Left ventricle myocardium inferior (tissue), 1 donor: Measurements from ENCODE around the gene PARK7. TPM values are rescaled to one million over a fixed set of nuclear protein-coding genes. Genes with fewer than 3 reads are reported as not detected.
A peak's percentile ranks its signal among the peaks of the same experiment; 100 is the strongest.

Source experiments
- DNase-seq: peaks from one replicate; pipeline ENCODE4 v3.0.0-alpha.2; 2020
- H3K27ac ChIP-seq: fragments of 200-600 bp; replicated peaks from 2 replicates; pipeline ENCODE4 v1.8.0; 2021
- H3K27me3 ChIP-seq: fragments of 200-600 bp; 2 replicates; pipeline ENCODE4 v1.8.0; 2021; ENCODE audit warnings: low read depth
- H3K36me3 ChIP-seq: fragments of 200-600 bp; 2 replicates; pipeline ENCODE4 v1.8.0; 2021
- H3K4me1 ChIP-seq: fragments of 200-600 bp; 2 replicates; pipeline ENCODE4 v1.8.0; 2021
- H3K4me3 ChIP-seq: fragments of 200-600 bp; 2 replicates; pipeline ENCODE4 v1.8.0; 2021; ENCODE audit warnings: mild to moderate bottlenecking, moderate library complexity
- H3K9me3 ChIP-seq: fragments of 200-600 bp; replicated peaks from 2 replicates; pipeline ENCODE4 v1.8.0; 2021
- CTCF ChIP-seq: fragments of 200-600 bp; IDR thresholded peaks from 2 replicates; pipeline ENCODE4 v1.8.0; 2021; ENCODE audit warnings: antibody characterized with exemption, mild to moderate bottlenecking, borderline replicate concordance
- intact Hi-C: fragments of 100-400 bp; cut with micrococcal nuclease; formaldehyde crosslinking; loops from one replicate; pipeline ENCODE4 v1.11.0; 2022
- total RNA-seq: library from RNA; stranded (reverse); fragmentation: NEBNext Ultra II Directional; extraction: Animal tissue kit (Norgen Biotek cat#: 25700); gene quantifications from one replicate; pipeline ENCODE4 v1.2.1, GENCODE V29; 2021
- donor health status: DM: no; HTN: yes; CAD: no; lungs with severe emphysema.

PARK7 gene
- total RNA-seq, 1 donor from 2014 or later = 329 TPM

- H3K27me3 ChIP-seq = no peaks in the 10 kb centered on the region
- DNase-seq = no peak
- no peaks in the 10 kb centered on the region for H3K36me3 ChIP-seq
- H3K27ac ChIP-seq = peak overlapping the region; percentile 96
- intact Hi-C loops = no loop called here
- H3K4me1 ChIP-seq = peaks cover 52% of the 10 kb centered on the region
- H3K9me3 ChIP-seq = no peaks in the 10 kb centered on the region
- TF ChIP-seq CTCF = no peak
- no peak overlapping the region for H3K4me3 ChIP-seq
Observed at GRCh38 chr1:8028571-8028910, 67.0 kb downstream of the PARK7 start.

GRCh38 chr1:8031176-8031785 lies 69.8 kb downstream of the PARK7 start:
- peak; percentile 83 for TF ChIP-seq CTCF

GRCh38 chr1:8032366-8032910 lies 70.9 kb downstream of the PARK7 start:
- intact Hi-C loops = loop anchor here (10.0 kb wide), 1 partner anchor 192 kb away; no protein-coding TSS in a partner anchor

More at GRCh38 chr1:8031176-8031785, 69.8 kb downstream of the PARK7 start:
- peaks cover 27% of the 10 kb centered on the region for H3K4me1 ChIP-seq
- intact Hi-C loops = loop anchor here (2.0 to 10.0 kb wide), 2 partner anchors 194 to 284 kb away; no protein-coding TSS in a partner anchor
- no peak overlapping the region for H3K4me3 ChIP-seq
- H3K36me3 ChIP-seq = no peaks in the 10 kb centered on the region
- no peaks in the 10 kb centered on the region for H3K9me3 ChIP-seq
- no peak for DNase-seq
- no peak overlapping the region for H3K27ac ChIP-seq
- no peaks in the 10 kb centered on the region for H3K27me3 ChIP-seq

GRCh38 chr1:8033322-8033721 lies 71.8 kb downstream of the PARK7 start:
- no peaks in the 10 kb centered on the region for H3K27me3 ChIP-seq
- H3K9me3 ChIP-seq = no peaks in the 10 kb centered on the region
- no peaks in the 10 kb centered on the region for H3K36me3 ChIP-seq
- no peak overlapping the region for H3K4me3 ChIP-seq
- peaks cover 6% of the 10 kb centered on the region for H3K4me1 ChIP-seq
- no peak overlapping the region for H3K27ac ChIP-seq
- TF ChIP-seq CTCF = no peak
- DNase-seq = no peak
- intact Hi-C loops = loop anchor here (10.0 kb wide), 1 partner anchor 191 kb away; no protein-coding TSS in a partner anchor

More at GRCh38 chr1:8032366-8032910, 70.9 kb downstream of the PARK7 start:
- H3K27me3 ChIP-seq = no peaks in the 10 kb centered on the region
- no peak overlapping the region for H3K4me3 ChIP-seq
- no peaks in the 10 kb centered on the region for H3K9me3 ChIP-seq
- H3K36me3 ChIP-seq = no peaks in the 10 kb centered on the region
- no peak for TF ChIP-seq CTCF
- peaks cover 15% of the 10 kb centered on the region for H3K4me1 ChIP-seq
- no peak for DNase-seq
- H3K27ac ChIP-seq = no peak overlapping the region

Other genes starting within 250 kb of the PARK7 start
- 75.9 TPM for gene VAMP3, start 190.4 kb upstream of the PARK7 start, total RNA-seq
- 12.5 TPM for gene PER3, start 177.4 kb upstream of the PARK7 start, total RNA-seq
- gene UTS2, start 108.6 kb upstream of the PARK7 start, total RNA-seq = not detected
- gene TNFRSF9, start 20.9 kb upstream of the PARK7 start, total RNA-seq = not detected
- 10.8 TPM for gene ERRFI1, start 64.6 kb downstream of the PARK7 start, total RNA-seq